ENCODE measurements around the gene FIGNL1.

FIGNL1 gene

DNA sequence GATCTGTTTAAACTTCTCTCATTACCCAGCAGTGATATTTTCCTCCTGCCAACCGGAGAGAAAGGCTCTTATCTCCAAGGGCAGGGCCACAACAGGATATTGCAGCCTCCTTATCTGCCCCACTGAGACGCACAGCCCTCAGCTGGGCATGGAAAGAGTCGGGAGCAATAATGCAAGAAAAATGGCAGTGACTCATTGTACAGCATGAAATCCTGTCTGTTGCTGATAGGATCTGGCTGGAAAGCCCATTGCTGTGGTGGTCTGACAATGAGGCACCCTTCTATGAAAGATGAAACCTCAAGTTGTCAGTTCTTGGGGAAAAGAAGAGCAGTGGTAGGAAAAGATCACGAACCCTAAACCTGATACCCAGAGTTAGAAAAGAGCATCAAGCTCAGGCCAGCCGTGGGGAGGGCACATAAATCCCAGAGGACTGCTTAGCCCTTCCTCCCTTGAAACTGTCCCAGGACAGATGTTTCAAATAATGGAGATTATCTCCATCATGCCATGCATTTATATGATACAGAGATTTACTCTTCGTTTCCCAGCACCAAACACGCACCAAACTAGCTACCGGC, 47.0 kb upstream of the FIGNL1 start:
- Histone ChIP-seq H3K27me3 (ENCODE audit: low read depth, low read length) (peaks cover 29% of the 10 kb centered on the region), H3K9ac (ENCODE audit: low read length) (no peak overlapping the region), H3K79me2 (ENCODE audit: low read length) (no peaks in the 10 kb centered on the region), H3K4me1 (ENCODE audit: low read length) (no peaks in the 10 kb centered on the region), H3K4me2 (ENCODE audit: low read length) (no peak overlapping the region), H3K36me3 (replicated peaks; ENCODE audit: low read depth, low read length) (no peaks in the 10 kb centered on the region), H2AFZ (ENCODE audit: low read depth, low read length) (no peak overlapping the region), H4K20me1 (ENCODE audit: insufficient read depth, low read length) (no peaks in the 10 kb centered on the region), H3K9me3 (ENCODE audit: insufficient read depth, low read length) (no peaks in the 10 kb centered on the region), H3K27ac (ENCODE audit: low read length) (no peak overlapping the region), H3K4me3 (ENCODE audit: low read length) (no peak overlapping the region)
- TF ChIP-seq, protein P1, sequence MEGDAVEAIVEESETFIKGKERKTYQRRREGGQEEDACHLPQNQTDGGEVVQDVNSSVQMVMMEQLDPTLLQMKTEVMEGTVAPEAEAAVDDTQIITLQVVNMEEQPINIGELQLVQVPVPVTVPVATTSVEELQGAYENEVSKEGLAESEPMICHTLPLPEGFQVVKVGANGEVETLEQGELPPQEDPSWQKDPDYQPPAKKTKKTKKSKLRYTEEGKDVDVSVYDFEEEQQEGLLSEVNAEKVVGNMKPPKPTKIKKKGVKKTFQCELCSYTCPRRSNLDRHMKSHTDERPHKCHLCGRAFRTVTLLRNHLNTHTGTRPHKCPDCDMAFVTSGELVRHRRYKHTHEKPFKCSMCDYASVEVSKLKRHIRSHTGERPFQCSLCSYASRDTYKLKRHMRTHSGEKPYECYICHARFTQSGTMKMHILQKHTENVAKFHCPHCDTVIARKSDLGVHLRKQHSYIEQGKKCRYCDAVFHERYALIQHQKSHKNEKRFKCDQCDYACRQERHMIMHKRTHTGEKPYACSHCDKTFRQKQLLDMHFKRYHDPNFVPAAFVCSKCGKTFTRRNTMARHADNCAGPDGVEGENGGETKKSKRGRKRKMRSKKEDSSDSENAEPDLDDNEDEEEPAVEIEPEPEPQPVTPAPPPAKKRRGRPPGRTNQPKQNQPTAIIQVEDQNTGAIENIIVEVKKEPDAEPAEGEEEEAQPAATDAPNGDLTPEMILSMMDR (IDR thresholded peaks at IDR 0.05; ENCODE audit: low read depth, low read length): no peak
- no peak for TF ChIP-seq EZH2phosphoT487 (IDR thresholded peaks at IDR 0.05; ENCODE audit: low read depth)

- Histone ChIP-seq H3K36me3 (replicated peaks; ENCODE audit: low read depth, low read length) (no peaks in the 10 kb centered on the region), H3K4me2 (ENCODE audit: low read length) (no peak overlapping the region)
Observed at GRCh38 chr7:50496569-50496968, 46.4 kb upstream of the FIGNL1 start.

DNA sequence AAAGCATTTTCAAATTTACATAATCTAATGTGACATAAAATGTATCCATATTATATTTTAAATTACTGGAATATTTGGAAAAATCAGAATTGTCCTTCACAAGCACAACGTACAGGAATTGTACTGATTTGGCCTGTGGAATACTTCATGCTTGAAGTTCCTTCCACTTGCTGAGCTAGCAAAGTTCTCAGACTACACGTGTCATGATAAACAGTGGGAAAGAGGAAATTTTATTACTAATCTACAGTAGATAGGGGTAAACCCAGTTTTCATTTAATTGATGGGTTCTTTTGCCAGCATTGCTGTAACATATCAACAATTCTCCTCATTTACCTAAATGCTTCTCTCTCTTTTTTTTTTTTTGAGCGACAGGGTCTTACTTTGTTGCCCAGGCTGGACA, 45.6 kb upstream of the FIGNL1 start:
- Histone ChIP-seq H3K9me3 (ENCODE audit: insufficient read depth, low read length) (no peaks in the 10 kb centered on the region), H3K27ac (ENCODE audit: low read length) (no peak overlapping the region), H3K36me3 (replicated peaks; ENCODE audit: low read depth, low read length) (no peaks in the 10 kb centered on the region), H3K4me1 (ENCODE audit: low read length) (no peaks in the 10 kb centered on the region), H3K9ac (ENCODE audit: low read length) (no peak overlapping the region), H3K4me2 (ENCODE audit: low read length) (no peak overlapping the region), H4K20me1 (ENCODE audit: insufficient read depth, low read length) (no peaks in the 10 kb centered on the region), H3K4me3 (ENCODE audit: low read length) (no peak overlapping the region), H2AFZ (ENCODE audit: low read depth, low read length) (no peak overlapping the region), H3K79me2 (ENCODE audit: low read length) (no peaks in the 10 kb centered on the region), H3K27me3 (ENCODE audit: low read depth, low read length) (peaks cover 29% of the 10 kb centered on the region)
- TF ChIP-seq, protein P1 (IDR thresholded peaks at IDR 0.05; ENCODE audit: low read depth, low read length): no peak
- TF ChIP-seq EZH2phosphoT487 (IDR thresholded peaks at IDR 0.05; ENCODE audit: low read depth): no peak

More at GRCh38 chr7:50496569-50496968, 46.4 kb upstream of the FIGNL1 start:
- H3K4me3 ChIP-seq (ENCODE audit: low read length): no peak overlapping the region
- no peaks in the 10 kb centered on the region for H3K79me2 ChIP-seq (ENCODE audit: low read length)
- H3K9me3 ChIP-seq (ENCODE audit: insufficient read depth, low read length): no peaks in the 10 kb centered on the region
- no peak overlapping the region for H3K27ac ChIP-seq (ENCODE audit: low read length)
- H3K27me3 ChIP-seq (ENCODE audit: low read depth, low read length): peaks cover 29% of the 10 kb centered on the region
- no peak for TF ChIP-seq EZH2phosphoT487 (IDR thresholded peaks at IDR 0.05; ENCODE audit: low read depth)
- TF ChIP-seq, protein P1 (IDR thresholded peaks at IDR 0.05; ENCODE audit: low read depth, low read length): no peak
- no peak overlapping the region for H3K9ac ChIP-seq (ENCODE audit: low read length)
- H4K20me1 ChIP-seq (ENCODE audit: insufficient read depth, low read length): no peaks in the 10 kb centered on the region
- no peaks in the 10 kb centered on the region for H3K4me1 ChIP-seq (ENCODE audit: low read length)
- no peak overlapping the region for H2AFZ ChIP-seq (ENCODE audit: low read depth, low read length)

- TF ChIP-seq EZH2phosphoT487 (IDR thresholded peaks at IDR 0.05; ENCODE audit: low read depth): no peak
- no peak overlapping the region for H3K9ac ChIP-seq (ENCODE audit: low read length)
Observed at GRCh38 chr7:50492770-50493519, 42.8 kb upstream of the FIGNL1 start.

More at GRCh38 chr7:50492770-50493519, 42.8 kb upstream of the FIGNL1 start:
- Histone ChIP-seq H3K4me1 (ENCODE audit: low read length) (no peaks in the 10 kb centered on the region), H3K9me3 (ENCODE audit: insufficient read depth, low read length) (0 out of 2 replicates have a peak, but pooled peaks cover 2% of the 10 kb centered on the region), H3K79me2 (ENCODE audit: low read length) (no peaks in the 10 kb centered on the region), H4K20me1 (ENCODE audit: insufficient read depth, low read length) (no peaks in the 10 kb centered on the region), H3K4me2 (ENCODE audit: low read length) (no peak overlapping the region), H3K36me3 (replicated peaks; ENCODE audit: low read depth, low read length) (no peaks in the 10 kb centered on the region), H3K4me3 (ENCODE audit: low read length) (no peak overlapping the region), H3K27me3 (ENCODE audit: low read depth, low read length) (peaks cover 15% of the 10 kb centered on the region), H2AFZ (ENCODE audit: low read depth, low read length) (no peak overlapping the region), H3K27ac (ENCODE audit: low read length) (no peak overlapping the region)
